ENCODE data around the gene TMEM238.

DNA sequence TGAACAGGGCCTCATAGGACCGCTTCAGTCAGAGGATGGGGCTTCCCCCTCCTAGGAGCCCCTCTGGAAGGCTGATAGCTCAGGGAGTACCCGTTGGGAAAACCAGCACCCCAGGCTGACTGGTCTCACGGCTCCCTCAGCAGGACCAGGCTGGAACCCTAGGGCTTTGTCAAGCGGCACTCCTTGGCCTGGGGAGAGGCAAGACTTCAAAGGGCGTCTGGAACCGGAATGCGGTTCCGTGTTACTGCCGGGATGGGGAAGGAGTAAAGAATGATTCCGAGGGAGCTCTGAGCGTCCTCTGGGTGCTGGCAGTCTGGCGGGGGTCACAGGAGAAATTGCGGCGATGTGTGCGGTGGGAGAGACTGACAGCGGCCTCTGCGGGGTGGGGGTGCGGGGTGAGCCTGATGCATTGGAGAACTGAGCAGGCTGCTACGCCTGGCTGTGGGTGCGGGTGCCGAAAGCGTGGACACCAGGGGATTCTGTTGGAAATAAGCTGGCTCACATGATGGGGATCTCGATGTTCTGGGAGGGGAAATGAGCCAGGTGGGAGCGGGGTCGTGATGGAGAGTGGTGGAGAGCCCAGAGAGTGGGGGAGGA, 31.4 kb downstream of the TMEM238 start:
- TF ChIP-seq, protein P1, sequence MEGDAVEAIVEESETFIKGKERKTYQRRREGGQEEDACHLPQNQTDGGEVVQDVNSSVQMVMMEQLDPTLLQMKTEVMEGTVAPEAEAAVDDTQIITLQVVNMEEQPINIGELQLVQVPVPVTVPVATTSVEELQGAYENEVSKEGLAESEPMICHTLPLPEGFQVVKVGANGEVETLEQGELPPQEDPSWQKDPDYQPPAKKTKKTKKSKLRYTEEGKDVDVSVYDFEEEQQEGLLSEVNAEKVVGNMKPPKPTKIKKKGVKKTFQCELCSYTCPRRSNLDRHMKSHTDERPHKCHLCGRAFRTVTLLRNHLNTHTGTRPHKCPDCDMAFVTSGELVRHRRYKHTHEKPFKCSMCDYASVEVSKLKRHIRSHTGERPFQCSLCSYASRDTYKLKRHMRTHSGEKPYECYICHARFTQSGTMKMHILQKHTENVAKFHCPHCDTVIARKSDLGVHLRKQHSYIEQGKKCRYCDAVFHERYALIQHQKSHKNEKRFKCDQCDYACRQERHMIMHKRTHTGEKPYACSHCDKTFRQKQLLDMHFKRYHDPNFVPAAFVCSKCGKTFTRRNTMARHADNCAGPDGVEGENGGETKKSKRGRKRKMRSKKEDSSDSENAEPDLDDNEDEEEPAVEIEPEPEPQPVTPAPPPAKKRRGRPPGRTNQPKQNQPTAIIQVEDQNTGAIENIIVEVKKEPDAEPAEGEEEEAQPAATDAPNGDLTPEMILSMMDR (IDR thresholded peaks at IDR 0.05; ENCODE audit: low read depth, low read length, missing input control) = no peak
- TF ChIP-seq SP1 (IDR thresholded peaks at IDR 0.05) (no peak), JUND (IDR thresholded peaks at IDR 0.05) (no peak)
- TF ChIP-seq, protein P2, sequence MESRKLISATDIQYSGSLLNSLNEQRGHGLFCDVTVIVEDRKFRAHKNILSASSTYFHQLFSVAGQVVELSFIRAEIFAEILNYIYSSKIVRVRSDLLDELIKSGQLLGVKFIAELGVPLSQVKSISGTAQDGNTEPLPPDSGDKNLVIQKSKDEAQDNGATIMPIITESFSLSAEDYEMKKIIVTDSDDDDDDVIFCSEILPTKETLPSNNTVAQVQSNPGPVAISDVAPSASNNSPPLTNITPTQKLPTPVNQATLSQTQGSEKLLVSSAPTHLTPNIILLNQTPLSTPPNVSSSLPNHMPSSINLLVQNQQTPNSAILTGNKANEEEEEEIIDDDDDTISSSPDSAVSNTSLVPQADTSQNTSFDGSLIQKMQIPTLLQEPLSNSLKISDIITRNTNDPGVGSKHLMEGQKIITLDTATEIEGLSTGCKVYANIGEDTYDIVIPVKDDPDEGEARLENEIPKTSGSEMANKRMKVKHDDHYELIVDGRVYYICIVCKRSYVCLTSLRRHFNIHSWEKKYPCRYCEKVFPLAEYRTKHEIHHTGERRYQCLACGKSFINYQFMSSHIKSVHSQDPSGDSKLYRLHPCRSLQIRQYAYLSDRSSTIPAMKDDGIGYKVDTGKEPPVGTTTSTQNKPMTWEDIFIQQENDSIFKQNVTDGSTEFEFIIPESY (IDR thresholded peaks at IDR 0.05) = no peak
